ENCODE results near the gene ZNF76. TPM values are rescaled to one million over a fixed set of nuclear protein-coding genes. Genes with fewer than 3 reads are reported as not detected.

Gene ZNF76
- total and polyA plus RNA-seq, 2 of the 13 experiments (the other 11 are each of a cell fraction or from before 2014, with no cell fraction given): 13.2 to 26.4 TPM

- TF ChIP-seq ZNF883 (CRISPR knock-in tag; IDR thresholded peaks at IDR 0.05; ENCODE audit: not compliant biosample characterization) (no peak), PHF8 (CRISPR knock-in tag; IDR thresholded peaks at IDR 0.05) (peak; percentile 26; the same call in 1 of the 2 replicates), CREM (IDR thresholded peaks at IDR 0.05) (no peak), CREM (CRISPR knock-in tag; IDR thresholded peaks at IDR 0.05) (no peak), ZNF678 (CRISPR knock-in tag; IDR thresholded peaks at IDR 0.05) (no peak), ATM (IDR thresholded peaks at IDR 0.05; ENCODE audit: borderline replicate concordance) (no peak), ZEB1 (IDR thresholded peaks at IDR 0.05; ENCODE audit: insufficient replicate concordance, low read depth) (no peak), XRCC5 (optimal IDR thresholded peaks at IDR 0.05; ENCODE audit: low read length) (no peak), ZC3H4 (CRISPR knock-in tag; IDR thresholded peaks at IDR 0.05; ENCODE audit: borderline replicate concordance) (no peak), TFDP1 (CRISPR knock-in tag; IDR thresholded peaks at IDR 0.05; ENCODE audit: borderline replicate concordance) (no peak), ZC3H13 (CRISPR knock-in tag; IDR thresholded peaks at IDR 0.05) (no peak), TEAD3 (CRISPR knock-in tag; optimal IDR thresholded peaks at IDR 0.05; ENCODE audit: borderline replicate concordance) (peak; percentile 22), ZNF670 (CRISPR knock-in tag; IDR thresholded peaks at IDR 0.05; ENCODE audit: borderline replicate concordance) (no peak), ZNF331 (CRISPR knock-in tag; IDR thresholded peaks at IDR 0.05) (peak; percentile 32; the same call in 1 of the 2 replicates), ARHGAP35 (CRISPR knock-in tag; IDR thresholded peaks at IDR 0.05; ENCODE audit: borderline replicate concordance) (no peak), ETV6 (CRISPR knock-in tag; conservative IDR thresholded peaks at IDR 0.05) (no peak), KLF16 (CRISPR knock-in tag; IDR thresholded peaks at IDR 0.05) (no peak), ZNF562 (CRISPR knock-in tag; IDR thresholded peaks at IDR 0.05; ENCODE audit: borderline replicate concordance) (no peak), ZFY (CRISPR knock-in tag; IDR thresholded peaks at IDR 0.05) (no peak), KMT2A (CRISPR knock-in tag; IDR thresholded peaks at IDR 0.05) (no peak), ZFYVE20 (CRISPR knock-in tag; IDR thresholded peaks at IDR 0.05; ENCODE audit: borderline replicate concordance, low read depth) (no peak), ERF (CRISPR knock-in tag; IDR thresholded peaks at IDR 0.05) (no peak), ZNF234 (CRISPR knock-in tag; conservative IDR thresholded peaks at IDR 0.05) (no peak), ZIK1 (CRISPR knock-in tag; IDR thresholded peaks at IDR 0.05; ENCODE audit: borderline replicate concordance, low read depth) (no peak), GATA4 (IDR thresholded peaks at IDR 0.05; ENCODE audit: borderline replicate concordance, low read depth) (no peak), NFKBIZ (CRISPR knock-in tag; IDR thresholded peaks at IDR 0.05) (no peak), CBX5 (CRISPR knock-in tag; IDR thresholded peaks at IDR 0.05; ENCODE audit: borderline replicate concordance) (peak; percentile 82; the same call in 1 of the 2 replicates), GTF2F1 (IDR thresholded peaks at IDR 0.05; ENCODE audit: low read length) (no peak), ZFP36L1 (CRISPR knock-in tag; IDR thresholded peaks at IDR 0.05) (no peak), ZFP37 (CRISPR knock-in tag; IDR thresholded peaks at IDR 0.05; ENCODE audit: borderline replicate concordance) (no peak), ZMYM4 (CRISPR knock-in tag; IDR thresholded peaks at IDR 0.05) (peak; percentile 61), ZNF180 (CRISPR knock-in tag; IDR thresholded peaks at IDR 0.05; ENCODE audit: borderline replicate concordance, low read depth) (no peak)
Measured at GRCh38 chr6:35328108-35328723, 68.7 kb downstream of the ZNF76 start (continued).
